Activated naive CD8-positive, alpha-beta T cell treated with anti-CD3 and anti-CD28 coated beads, Interleukin-2, amount 50 U/mL, for 16 hours (primary cell): Measurements from ENCODE around the gene SRP9.
"Not testable (repeated sequence)": the region's sequence is repeated elsewhere in the genome, so short reads cannot be mapped to it uniquely, and the experiment has no call there.

Experiments used
- DNase-seq: peaks from one replicate; pipeline ENCODE4 v3.0.0-alpha.2; 2020; ENCODE audit warnings: low read depth, low spot score

Gene SRP9

GRCh38 chr1:225774281-225775147 lies 3.1 kb upstream of the SRP9 start:
- no peak for DNase-seq

- DNase-seq: no peak
These were observed 1.3 kb upstream of the SRP9 start for GRCh38 chr1:225776294-225776693.

- no peak for DNase-seq
These were observed 506 bp upstream of the SRP9 start for GRCh38 chr1:225777058-225777582.

DNA sequence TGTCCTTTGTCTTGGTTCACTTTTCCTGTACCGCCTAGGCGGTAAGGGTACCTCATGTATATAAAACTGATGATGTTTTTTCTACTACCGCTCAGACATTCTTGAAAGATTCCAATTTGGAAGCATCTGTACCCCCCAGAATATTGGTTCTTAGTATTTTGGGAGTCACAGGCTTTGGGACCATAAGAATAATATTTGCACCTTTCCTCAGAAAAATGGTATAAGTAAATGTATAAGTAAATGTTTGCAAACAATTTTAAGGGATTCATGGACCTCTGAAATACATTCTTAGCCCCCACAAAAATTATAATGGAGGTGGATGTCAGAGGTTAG lies 677 bp downstream of the SRP9 start:
- no peak for DNase-seq

DNA sequence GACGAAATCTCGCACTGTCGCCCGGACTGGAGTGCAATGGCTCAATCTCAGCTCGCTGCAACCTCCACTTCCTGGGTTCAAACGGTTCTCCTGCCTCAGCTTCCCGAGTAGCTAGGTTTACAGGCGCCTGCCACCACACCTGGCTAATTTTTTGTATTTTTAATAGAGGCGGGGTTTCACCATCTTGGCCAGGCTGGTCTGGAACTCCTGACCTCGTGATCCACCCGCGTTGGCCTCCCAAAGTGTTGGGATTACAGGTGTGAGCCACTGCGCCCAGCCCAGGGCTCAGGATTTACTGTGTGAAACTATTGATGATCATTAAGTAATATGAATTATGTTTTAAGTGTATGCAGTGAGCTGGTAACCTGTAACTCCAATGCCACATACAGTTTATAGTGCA lies 1.5 kb downstream of the SRP9 start:
- not testable (repeated sequence) for DNase-seq

DNA sequence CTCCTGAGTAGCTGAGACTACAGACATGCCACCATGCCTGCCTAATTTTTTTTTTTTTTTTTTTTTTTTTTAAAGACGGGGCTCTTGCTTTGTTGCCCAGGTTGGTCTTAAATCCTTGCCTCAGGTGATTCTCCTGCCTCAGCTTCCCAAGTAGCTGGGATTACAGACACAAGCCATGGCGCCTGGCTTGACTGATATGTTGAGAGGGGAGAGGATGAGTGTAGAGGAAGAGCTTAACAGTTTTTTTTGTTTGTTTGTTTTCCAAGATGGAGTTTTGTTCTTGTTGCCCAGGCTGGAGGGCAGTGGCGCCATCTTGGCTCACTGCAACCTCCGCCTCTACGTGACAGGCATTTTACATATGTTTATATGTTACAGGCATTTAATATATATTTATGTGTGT lies 2.5 kb downstream of the SRP9 start:
- no peak for DNase-seq

DNA sequence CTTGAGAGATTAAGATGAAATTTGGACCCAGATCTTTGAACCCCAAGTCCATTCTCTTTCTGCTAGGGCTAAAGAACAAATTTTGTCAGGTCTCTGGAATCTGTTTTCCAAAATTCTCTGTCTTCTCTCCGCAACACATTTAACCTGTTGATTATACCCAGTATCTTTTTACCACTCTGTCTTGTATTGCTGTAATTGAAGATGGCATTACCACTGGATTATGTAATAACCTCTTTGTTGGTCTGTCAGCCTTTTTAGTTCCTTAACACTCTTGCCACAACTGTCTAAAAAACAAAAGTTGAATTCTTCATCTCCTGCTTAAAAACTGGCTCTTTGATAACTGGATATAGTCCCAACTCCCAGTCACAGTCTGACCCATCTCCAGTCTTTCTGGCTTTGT lies 3.0 kb downstream of the SRP9 start:
- no peak for DNase-seq

- not testable (repeated sequence) for DNase-seq
These were observed 11.5 kb downstream of the SRP9 start for GRCh38 chr1:225789142-225789541.

GRCh38 chr1:225794954-225795353 lies 17.3 kb downstream of the SRP9 start:
- DNase-seq: no peak

- not testable (repeated sequence) for DNase-seq
These were observed 18.5 kb downstream of the SRP9 start for GRCh38 chr1:225796097-225796496.

GRCh38 chr1:225801146-225801545 lies 23.5 kb downstream of the SRP9 start:
- DNase-seq: not testable (repeated sequence)

DNA sequence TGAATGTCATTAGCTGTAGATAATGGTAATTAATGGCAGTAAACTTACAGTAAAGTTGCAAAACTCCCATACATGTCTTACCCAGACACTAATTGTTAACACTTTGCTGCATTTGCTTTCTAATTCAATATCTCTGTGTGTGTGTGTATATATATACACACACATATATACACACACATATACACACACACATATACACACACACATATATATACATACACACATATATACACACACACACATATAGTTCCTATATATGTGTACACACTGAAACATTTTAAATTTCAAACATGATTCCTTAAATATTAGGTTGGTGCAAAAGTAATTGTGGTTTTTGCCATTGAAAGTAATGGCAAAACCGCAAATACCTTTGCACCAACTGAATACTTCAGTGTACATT lies 28.6 kb downstream of the SRP9 start:
- DNase-seq: no peak

GRCh38 chr1:225806736-225807135 lies 29.1 kb downstream of the SRP9 start:
- not testable (repeated sequence) for DNase-seq

GRCh38 chr1:225808136-225808535 lies 30.5 kb downstream of the SRP9 start:
- no peak for DNase-seq

GRCh38 chr1:225809842-225810578 lies 32.4 kb downstream of the SRP9 start, which contains the start of gene EPHX1:
Gene EPHX1 (plus strand): TSS chr1:225810124. CDS start chr1:225828730, 18,606 bp downstream.
- peak; percentile 29 for DNase-seq

DNA sequence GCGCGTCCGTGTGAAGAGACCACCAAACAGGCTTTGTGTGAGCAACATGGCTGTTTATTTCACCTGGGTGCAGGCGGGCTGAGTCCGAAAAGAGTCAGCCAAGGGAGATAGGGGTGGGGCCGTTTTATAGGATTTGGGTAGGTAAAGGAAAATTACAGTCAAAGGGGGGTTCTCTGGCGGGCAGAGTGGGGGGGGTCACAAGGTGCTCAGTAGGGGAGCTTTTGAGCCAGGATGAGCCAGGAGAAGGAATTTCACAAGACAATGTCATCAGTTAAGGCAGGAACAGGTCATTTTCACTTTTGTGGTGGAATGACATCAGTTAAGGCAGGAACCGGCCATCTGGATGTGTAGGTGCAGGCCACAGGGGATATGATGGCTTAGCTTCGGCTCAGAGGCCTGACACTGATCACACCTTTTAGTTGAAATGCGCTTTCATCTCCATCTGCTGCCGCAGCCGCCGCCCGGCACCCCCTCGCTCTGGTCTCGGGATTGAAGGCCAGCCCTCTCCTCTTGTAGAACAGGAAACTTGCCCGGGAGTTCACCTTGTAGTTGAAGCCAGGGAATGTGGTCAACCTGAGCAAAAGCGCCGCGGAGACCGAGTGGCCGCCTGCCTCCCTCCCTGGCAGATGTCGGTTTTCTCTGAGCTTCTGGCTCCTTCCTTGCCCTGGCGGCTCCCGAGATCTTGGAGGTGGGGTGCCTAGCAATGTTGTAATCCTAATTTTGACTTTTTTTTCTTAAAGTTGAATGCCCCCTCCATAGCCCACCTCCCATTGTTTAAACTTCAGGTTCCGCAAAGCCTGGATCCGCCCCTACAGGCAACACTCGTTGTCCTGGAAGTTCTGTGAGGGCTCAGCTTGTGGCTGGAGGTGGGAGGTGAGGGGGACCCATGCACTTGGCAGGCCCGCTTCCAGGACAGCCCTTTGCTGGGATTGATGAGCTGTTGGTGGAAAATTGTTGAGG lies 33.2 kb downstream of the SRP9 start:
- not testable (repeated sequence) for DNase-seq

DNA sequence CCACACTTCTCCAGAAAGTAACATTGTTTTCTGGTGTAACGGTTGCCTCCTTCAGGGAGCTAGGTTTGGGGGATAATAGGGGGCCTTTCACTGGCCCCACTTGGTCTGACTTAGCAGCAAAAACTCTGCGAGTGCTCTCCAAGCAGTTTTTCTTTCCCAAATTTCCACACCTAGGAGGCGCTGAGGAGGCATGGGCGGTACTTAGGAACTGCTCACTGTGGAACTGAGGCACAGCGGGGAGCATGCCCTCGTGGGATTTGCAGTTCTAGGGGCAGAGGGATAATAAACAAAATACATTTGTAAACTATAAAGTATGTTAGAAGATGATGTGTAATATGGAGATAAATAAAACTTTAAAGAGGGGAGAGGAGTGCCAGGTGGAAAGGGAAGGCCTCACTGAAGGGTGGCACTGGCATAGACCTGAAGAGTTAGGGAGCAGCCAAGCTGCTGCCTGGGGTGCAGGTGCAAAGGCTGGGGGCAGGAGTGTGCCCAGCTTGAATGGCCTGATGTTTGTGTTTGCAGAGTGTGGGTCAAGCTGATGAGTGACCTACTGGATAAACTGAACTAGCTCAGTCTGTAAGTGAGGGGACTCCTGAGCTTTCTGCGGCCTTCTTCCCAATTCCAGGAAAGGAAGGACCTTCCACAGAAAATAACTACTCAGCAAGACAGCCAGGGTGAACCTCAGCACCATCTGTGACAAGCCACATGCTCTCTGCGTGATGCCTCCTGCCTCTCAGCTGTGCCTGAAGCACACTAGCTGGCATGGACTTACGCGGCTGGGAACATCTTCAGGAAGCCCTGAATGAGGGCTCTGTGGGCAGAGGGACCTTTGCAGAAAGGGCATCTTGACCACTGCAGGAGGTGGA lies 34.2 kb downstream of the SRP9 start:
- DNase-seq: no peak

DNA sequence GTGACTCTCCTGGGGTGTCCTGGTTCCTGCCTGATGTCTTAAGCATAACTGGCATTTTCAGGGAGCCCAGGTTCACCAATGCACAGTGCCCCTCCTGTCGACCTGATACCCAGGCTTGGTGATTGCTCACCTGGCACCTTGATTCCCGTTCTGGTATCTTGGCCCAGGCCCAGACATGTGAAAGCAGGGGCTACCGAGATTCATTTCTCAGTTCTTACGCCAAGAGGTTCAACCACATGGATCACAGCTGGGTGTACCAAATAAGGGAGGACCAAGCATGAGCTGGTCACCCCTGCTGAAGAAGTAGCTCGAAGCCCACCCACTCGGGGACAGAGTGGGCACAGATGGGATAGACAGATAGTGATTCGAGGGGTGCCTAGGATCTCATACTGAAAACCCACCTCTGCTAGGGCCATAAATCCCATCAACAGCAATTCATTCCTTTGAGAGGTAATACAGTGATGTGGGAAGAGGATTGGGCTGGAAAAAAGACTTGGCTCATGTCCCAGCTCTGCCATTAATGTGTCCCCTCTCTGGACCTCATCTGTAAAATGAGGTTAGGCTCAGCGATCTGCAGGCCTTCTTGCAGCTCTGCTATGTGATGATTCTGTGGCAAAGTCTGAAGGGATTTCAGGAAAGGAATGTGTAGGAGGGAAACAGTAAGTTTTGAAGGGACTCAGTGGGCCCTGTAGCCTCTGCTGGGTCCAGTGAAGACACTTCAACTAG lies 35.0 kb downstream of the SRP9 start:
- no peak for DNase-seq

DNA sequence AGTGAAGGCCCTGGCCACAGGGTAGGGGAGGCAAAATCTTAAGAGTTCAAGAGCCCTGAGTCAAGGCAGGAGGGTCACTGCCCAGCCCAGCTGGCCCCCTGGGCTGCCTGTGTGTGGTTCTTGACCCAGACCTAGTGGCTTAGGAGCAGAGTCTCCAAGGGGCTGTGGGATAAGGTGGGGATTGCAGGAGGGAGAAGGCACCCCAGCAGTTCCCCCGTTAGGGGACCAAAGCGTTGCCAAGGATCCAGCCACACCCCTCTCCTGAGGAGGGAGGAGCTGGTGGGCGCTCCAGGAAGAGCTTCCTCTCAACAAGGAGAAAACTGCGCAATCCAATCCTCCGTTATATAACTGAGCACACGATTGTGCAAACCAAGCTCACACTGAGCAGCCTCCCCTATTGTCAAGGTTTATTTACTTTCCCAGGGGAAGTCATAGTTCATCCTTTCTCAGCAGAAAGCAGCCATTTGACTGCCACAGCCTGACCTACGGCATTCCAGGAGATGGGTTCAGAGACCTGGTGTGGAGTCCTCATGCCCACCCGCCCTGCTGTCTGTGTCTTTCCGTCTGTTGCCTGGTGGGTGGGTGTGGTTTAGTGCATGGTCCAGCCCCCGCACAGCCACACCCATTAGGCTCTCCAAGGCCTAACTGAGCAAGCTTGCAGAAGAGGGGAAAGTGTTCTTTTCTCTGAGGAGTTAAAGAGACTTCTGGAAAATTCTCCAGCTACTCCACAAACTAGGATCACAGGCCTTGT lies 35.8 kb downstream of the SRP9 start:
- no peak for DNase-seq
